Stimulated activated CD4-positive, alpha-beta T cell treated with anti-CD3 and anti-CD28 coated beads, Interleukin-4, amount 100 ng/mL, for 48 hours (primary cell): ENCODE data around the gene NRROS.
"Not testable (repeated sequence)": the region's sequence is repeated elsewhere in the genome, so short reads cannot be mapped to it uniquely, and the experiment has no call there.

Experiments used
- DNase-seq, 2 donors: peaks; one replicate each; pipeline ENCODE4 v3.0.0-alpha.2; 2020; ENCODE audit warnings: low read depth in 2 of 2

NRROS gene

GRCh38 chr3:196624907-196625306, 14.6 kb upstream of the NRROS start:
- DNase-seq: no peak

- no peak for DNase-seq
Measured at GRCh38 chr3:196625331-196625730, 14.2 kb upstream of the NRROS start.

- no peak for DNase-seq
Measured at GRCh38 chr3:196627918-196628231, 11.6 kb upstream of the NRROS start.

GRCh38 chr3:196629228-196629627, 10.3 kb upstream of the NRROS start:
- no peak for DNase-seq

GRCh38 chr3:196631682-196632045, 7.8 kb upstream of the NRROS start:
- no peak for DNase-seq

- peak; percentile 77 to 86 for DNase-seq
Measured at GRCh38 chr3:196632046-196632751, 7.3 kb upstream of the NRROS start.

GRCh38 chr3:196633555-196634151, 5.8 kb upstream of the NRROS start:
- DNase-seq: no peak

- no peak for DNase-seq
Measured at GRCh38 chr3:196634224-196634623, 5.3 kb upstream of the NRROS start.

GRCh38 chr3:196634829-196635228, 4.7 kb upstream of the NRROS start:
- no peak for DNase-seq

GRCh38 chr3:196636369-196637349, 2.8 kb upstream of the NRROS start:
- DNase-seq: no peak

GRCh38 chr3:196637941-196638340, 1.6 kb upstream of the NRROS start:
- DNase-seq: not testable (repeated sequence)

GRCh38 chr3:196638861-196639482, 522 bp upstream of the NRROS start:
- DNase-seq: no peak

GRCh38 chr3:196640297-196641018, 964 bp downstream of the NRROS start:
- DNase-seq: peak in 1 of 2 donors; percentile 7

- DNase-seq: peak; percentile 28 to 48
Measured at GRCh38 chr3:196641333-196642054, 2.0 kb downstream of the NRROS start.

GRCh38 chr3:196642434-196642833, 2.9 kb downstream of the NRROS start:
- DNase-seq: no peak

GRCh38 chr3:196643201-196643749, 3.8 kb downstream of the NRROS start:
- peak; percentile 14 to 15 for DNase-seq

GRCh38 chr3:196643761-196644160, 4.3 kb downstream of the NRROS start:
- no peak for DNase-seq

GRCh38 chr3:196645096-196645495, 5.6 kb downstream of the NRROS start:
- no peak for DNase-seq

- DNase-seq: no peak
Measured at GRCh38 chr3:196645897-196646665, 6.6 kb downstream of the NRROS start.
